ENCODE results near the gene XPC.

XPC gene

GRCh38 chr3:14141144-14141543 lies 37.3 kb downstream of the XPC start:
- DNase-seq = peak in 30 of 42 donors; percentile 19 to 84 (median 51)
- intact Hi-C loops (cut with DNase I) = no loop called here

GRCh38 chr3:14140668-14141067 lies 37.7 kb downstream of the XPC start:
- no peak for DNase-seq
- intact Hi-C loops (cut with DNase I) = no loop called here

GRCh38 chr3:14139771-14140170 lies 38.6 kb downstream of the XPC start:
- intact Hi-C loops (cut with DNase I) = no loop called here
- no peak for DNase-seq

GRCh38 chr3:14138878-14139655 lies 39.3 kb downstream of the XPC start:
- intact Hi-C loops (cut with DNase I) = no loop called here
- peak in 1 of 42 donors; percentile 19 for DNase-seq

GRCh38 chr3:14138109-14138877 lies 40.1 kb downstream of the XPC start:
- intact Hi-C loops (cut with DNase I) = no loop called here
- peak in 32 of 42 donors; percentile 16 to 87 (median 53) for DNase-seq

GRCh38 chr3:14137445-14137844 lies 41.0 kb downstream of the XPC start:
- intact Hi-C loops (cut with DNase I) = no loop called here
- no peak for DNase-seq

- DNase-seq = no peak
- intact Hi-C loops (cut with DNase I) = no loop called here
These were observed 41.4 kb downstream of the XPC start for GRCh38 chr3:14137004-14137403.

GRCh38 chr3:14135581-14135980 lies 42.8 kb downstream of the XPC start:
- DNase-seq = no peak
- intact Hi-C loops (cut with DNase I) = no loop called here

- intact Hi-C loops (cut with DNase I) = no loop called here
- DNase-seq = no peak
These were observed 44.1 kb downstream of the XPC start for GRCh38 chr3:14134291-14134690.

- intact Hi-C loops (cut with DNase I) = no loop called here
- DNase-seq = peak in 23 of 42 donors; percentile 20 to 72 (median 54)
These were observed 44.5 kb downstream of the XPC start for GRCh38 chr3:14133876-14134275.

- intact Hi-C loops (cut with DNase I) = no loop called here
- DNase-seq = no peak
These were observed 45.1 kb downstream of the XPC start for GRCh38 chr3:14133188-14133800.

GRCh38 chr3:14132689-14133088 lies 45.7 kb downstream of the XPC start:
- intact Hi-C loops (cut with DNase I) = no loop called here
- DNase-seq = no peak

- intact Hi-C loops (cut with DNase I) = no loop called here
- no peak for DNase-seq
These were observed 46.3 kb downstream of the XPC start for GRCh38 chr3:14132120-14132519.

- intact Hi-C loops (cut with DNase I) = no loop called here
- no peak for DNase-seq
These were observed 47.3 kb downstream of the XPC start for GRCh38 chr3:14131134-14131533.

- intact Hi-C loops (cut with DNase I) = no loop called here
- DNase-seq = no peak
These were observed 47.7 kb downstream of the XPC start for GRCh38 chr3:14130707-14131106.

- intact Hi-C loops (cut with DNase I) = no loop called here
These were observed 48.2 kb downstream of the XPC start for GRCh38 chr3:14130230-14130629.

GRCh38 chr3:14129296-14129695 lies 49.1 kb downstream of the XPC start:
- intact Hi-C loops (cut with DNase I) = loop anchor here (10.0 kb wide), 1 partner anchor 526 kb away; the partner anchor contains the start of gene CCDC174
- no peak for DNase-seq

More at GRCh38 chr3:14130230-14130629, 48.2 kb downstream of the XPC start:
- DNase-seq = no peak

- intact Hi-C loops (cut with DNase I) = loop anchor here (10.0 kb wide), 1 partner anchor 526 kb away; the partner anchor contains the start of gene CCDC174
- no peak for DNase-seq
These were observed 49.7 kb downstream of the XPC start for GRCh38 chr3:14128724-14129123.

GRCh38 chr3:14127516-14128161 lies 50.8 kb downstream of the XPC start:
- intact Hi-C loops (cut with DNase I) = loop anchor here (2.0 to 10.0 kb wide), 2 partner anchors 51 to 527 kb away; partner anchors contain the start of genes CCDC174, LSM3 and XPC

More at GRCh38 chr3:14127516-14128161, 50.8 kb downstream of the XPC start:
- DNase-seq = peak in 1 of 42 donors; percentile 25

All from head of caudate nucleus (tissue), 42 donors.